Esophagus muscularis mucosa (tissue), 4 donors: ENCODE results near the gene SCUBE2.

ENCODE experiments used
- CTCF ChIP-seq, 3 experiments: fragments of 200-600 bp in 2 of 3; fragments of 450-650 bp in 1 of 3; sonication (generic) in 2 of 3; IDR thresholded peaks; one replicate each; pipeline ENCODE4 v1.5.1; 2017 to 2019; ENCODE audit warnings: antibody characterized with exemption in 3 of 3, mild to moderate bottlenecking in 2 of 3, moderate library complexity in 1 of 3
- EP300 ChIP-seq: sonication (generic); formaldehyde crosslinking; IDR thresholded peaks from one replicate; pipeline ENCODE4 v1.6.1; 2017; ENCODE audit warnings: antibody characterized with exemption
- POLR2A ChIP-seq: fragments of 450-650 bp; IDR thresholded peaks from one replicate; pipeline ENCODE4 v1.6.1; 2017; ENCODE audit warnings: antibody characterized with exemption, moderate library complexity, mild to moderate bottlenecking, low read depth
- POLR2AphosphoS5 ChIP-seq, 2 donors: sonication (generic); formaldehyde crosslinking; IDR thresholded peaks; one replicate each; pipeline ENCODE4 v1.6.1; 2017; ENCODE audit warnings: antibody characterized with exemption in 2 of 2

GRCh38 chr11:9076661-9077060, 14.7 kb downstream of the SCUBE2 start:
- no peak for TF ChIP-seq CTCF (IDR thresholded peaks at IDR 0.05)
- TF ChIP-seq POLR2AphosphoS5 (IDR thresholded peaks at IDR 0.05), result no peak
- no peak for TF ChIP-seq POLR2A
- no peak for TF ChIP-seq EP300
